HepG2 (cell line): ENCODE measurements around the gene MKNK1. TPM values are rescaled to one million over a fixed set of nuclear protein-coding genes. Genes with fewer than 3 reads are reported as not detected.

ENCODE experiments used
- ATAC-seq: fragments of 200-7000 bp; cut with Tn5 transposase; 3 replicates; pipeline ENCODE4 v1.9.1; 2020; ENCODE audit warnings: mild to moderate bottlenecking, moderate library complexity
- BruUV-seq: library from RNA; stranded (reverse); fragments of 400-500 nt; replicated peaks from 2 replicates; lab custom pipeline; 2021; lab: Mats Ljungman, UMichigan
- CTCF ChIA-PET: fragments of 300-600 bp; formaldehyde crosslinking; extraction: SDS; loops from one replicate; lab custom pipeline; 2021; ENCODE audit warnings: low total read pairs, inconsistent platforms, low intra/inter-chr PET ratio; lab: Yijun Ruan, JAX
- POLR2A ChIA-PET: fragments of 350-600 bp; sonication (Branson Sonifier 250); formaldehyde crosslinking; loops from one replicate; lab custom pipeline; 2020; ENCODE audit warnings: antibody characterized with exemption, inconsistent platforms; lab: Yijun Ruan, JAX
- DNase-seq: peaks from one replicate; pipeline ENCODE4 v3.0.0-alpha.2; 2015; ENCODE audit warnings: low spot score
- FAIRE-seq: peaks from 3 replicates; lab custom pipeline; 2011; peaks lifted over from hg19 to GRCh38; lab: Jason Lieb, UNC
- H2AFZ ChIP-seq: one replicate; pipeline ENCODE4 v1.6.1; 2011; ENCODE audit warnings: low read length, inconsistent platforms
- H3K27ac ChIP-seq: fragments of 300-600 bp; 3 replicates; pipeline ENCODE4 v1.8.0; 2011; ENCODE audit warnings: mixed run types, mild to moderate bottlenecking, mixed read lengths, low read length, inconsistent platforms; ENCODE audit not compliant: insufficient read depth; ENCODE audit errors: extremely low read length
- H3K27me3 ChIP-seq, 2 experiments: fragments of 200-600 bp in 1 of 2; 2 replicates in 1 of 2; 3 replicates in 1 of 2; pipeline versions ENCODE4 v1.6.0 to v1.8.0; 2011; ENCODE audit warnings: low read length in 2 of 2, mild to moderate bottlenecking in 2 of 2, moderate library complexity in 2 of 2, inconsistent platforms in 1 of 2; ENCODE audit not compliant: insufficient read depth in 2 of 2, control insufficient read depth in 1 of 2
- H3K36me3 ChIP-seq, 2 experiments: fragments of 200-600 bp in 1 of 2; replicated peaks in 1 of 2; 2 replicates in 1 of 2; 3 replicates in 1 of 2; pipeline versions ENCODE4 v1.5.1 to v1.8.0; 2011; ENCODE audit warnings: low read length in 2 of 2, inconsistent platforms in 1 of 2; ENCODE audit not compliant: insufficient read depth in 2 of 2, control insufficient read depth in 1 of 2
- H3K4me1 ChIP-seq: 2 replicates; pipeline ENCODE4 v1.5.1; 2012; ENCODE audit warnings: low read length, inconsistent platforms; ENCODE audit not compliant: insufficient read depth
- H3K4me2 ChIP-seq: 2 replicates; pipeline ENCODE4 v1.6.0; 2011; ENCODE audit warnings: low read depth, low read length, inconsistent platforms
- H3K4me3 ChIP-seq, 3 experiments: fragments of 200-600 bp in 1 of 3; sonication (generic), shearing (Covaris generic) in 1 of 3; replicated peaks in 1 of 3; 2 replicates each; pipeline ENCODE4 v1.5.1; 2011 to 2016; ENCODE audit warnings: low read length in 3 of 3, inconsistent platforms in 2 of 3, low read depth in 2 of 3, mild to moderate bottlenecking in 2 of 3, control low read depth in 1 of 3, mixed read lengths in 1 of 3; ENCODE audit not compliant: insufficient read depth in 1 of 3
- H3K79me2 ChIP-seq: one replicate; pipeline ENCODE4 v1.6.1; 2011; ENCODE audit warnings: low read length, inconsistent platforms; ENCODE audit not compliant: insufficient read depth
- H3K9ac ChIP-seq: 2 replicates; pipeline ENCODE4 v1.6.0; 2011; ENCODE audit warnings: mild to moderate bottlenecking, low read depth, low read length, inconsistent platforms; ENCODE audit not compliant: insufficient read depth
- H3K9me3 ChIP-seq: 2 replicates; pipeline ENCODE4 v1.5.1; 2012; ENCODE audit warnings: mild to moderate bottlenecking, low read length
- H4K20me1 ChIP-seq: 2 replicates; pipeline ENCODE4 v1.6.0; 2011; ENCODE audit warnings: inconsistent platforms, mild to moderate bottlenecking, low read length, moderate library complexity; ENCODE audit not compliant: insufficient read depth
- ARHGAP35 ChIP-seq: sonication (generic); formaldehyde crosslinking; IDR thresholded peaks from 2 replicates; pipeline ENCODE4 v1.9.0; 2022; ENCODE audit warnings: mild to moderate bottlenecking, inconsistent platforms, moderate library complexity, missing genetic modification reagents, borderline replicate concordance
- ATF1 ChIP-seq: IDR thresholded peaks from 2 replicates; pipeline ENCODE4 v1.6.1; 2016; ENCODE audit warnings: mild to moderate bottlenecking, control low read depth
- BRD4 ChIP-seq: sonication (generic); formaldehyde crosslinking; IDR thresholded peaks from 2 replicates; pipeline ENCODE4 v1.4.0; 2020; ENCODE audit warnings: missing genetic modification reagents
- HOXA9 ChIP-seq: sonication (generic); formaldehyde crosslinking; IDR thresholded peaks from 2 replicates; pipeline ENCODE4 v1.8.1; 2022; ENCODE audit warnings: missing genetic modification reagents, mild to moderate bottlenecking, moderate library complexity, borderline replicate concordance
- KLF16 ChIP-seq, 2 experiments: sonication (generic) in 1 of 2; formaldehyde crosslinking in 1 of 2; IDR thresholded peaks; 2 replicates each; pipeline versions ENCODE4 v1.6.1 to v1.8.0; 2016 to 2023; ENCODE audit warnings: missing genetic modification reagents in 2 of 2, missing compliant biosample characterization in 1 of 2
- NRL ChIP-seq: sonication (generic); formaldehyde crosslinking; IDR thresholded peaks from 2 replicates; pipeline ENCODE4 v1.5.0; 2020; ENCODE audit warnings: missing genetic modification reagents, mild to moderate bottlenecking, moderate library complexity, borderline replicate concordance
- POLR2AphosphoS2 ChIP-seq: IDR thresholded peaks from 2 replicates; pipeline ENCODE4 v1.6.1; 2011; ENCODE audit warnings: low read depth, low read length, improper control_type of control experiment
- RBM22 ChIP-seq: fragments of 200-400 bp; formaldehyde crosslinking; optimal IDR thresholded peaks from 2 replicates; pipeline ENCODE3; 2017; ENCODE audit warnings: mild to moderate bottlenecking, low read length, moderate library complexity
- SMC3 ChIP-seq: IDR thresholded peaks from 2 replicates; pipeline ENCODE4 v1.6.1; 2011; ENCODE audit warnings: low read length, improper control_type of control experiment
- ZMYM2 ChIP-seq: sonication (generic); formaldehyde crosslinking; IDR thresholded peaks from 2 replicates; pipeline ENCODE4 v1.8.0; 2022; ENCODE audit warnings: mild to moderate bottlenecking, missing genetic modification reagents
- ZNF256 ChIP-seq: sonication (generic); formaldehyde crosslinking; conservative IDR thresholded peaks from 2 replicates; pipeline ENCODE4 v1.4.0; 2020; ENCODE audit warnings: missing genetic modification reagents
- ZNF431 ChIP-seq: sonication (generic); formaldehyde crosslinking; IDR thresholded peaks from 2 replicates; pipeline ENCODE4 v1.9.0; 2022; ENCODE audit warnings: missing genetic modification reagents, low read depth, mild to moderate bottlenecking, borderline replicate concordance
- ZNF564 ChIP-seq: sonication (generic); formaldehyde crosslinking; IDR thresholded peaks from 2 replicates; pipeline ENCODE4 v1.8.1; 2023; ENCODE audit warnings: mild to moderate bottlenecking, missing genetic modification reagents
- WGBS: methylation state at CpG from one replicate; pipeline ENCODE4 v1.1.6; 2017; ENCODE audit warnings: low lambda C conversion rate; 5-methylcytosine and 5-hydroxymethylcytosine counted together
- in situ Hi-C: cut with HindIII; loops from 2 replicates; pipeline ENCODE4 v1.10.0; 2017; ENCODE audit warnings: low pct_unique_long_range_greater_than_20kb; ENCODE audit not compliant: extremely low pct_ligation_motif_present
- intact Hi-C: fragments of 100-400 bp; cut with micrococcal nuclease; formaldehyde crosslinking; loops from one replicate; pipeline ENCODE4 v1.10.0; 2022; ENCODE audit not compliant: unreplicated experiment
- polyA plus RNA-seq, 8 experiments: library from polyadenylated mRNA; depleted of rRNA in 3 of 8; stranded (reverse) in 7 of 8; unstranded in 1 of 8; fragments of >200 nt; fragmentation: Illumina TruSeq in 4 of 8; extraction: Trizol in 4 of 8; gene quantifications; 2 replicates each; pipeline versions ENCODE4 v1.2.1 to v1.2.3, GENCODE V29; 2011 to 2016; ENCODE audit warnings: low read depth in 4 of 8, missing spikeins in 1 of 8, mixed read lengths in 1 of 8; ENCODE audit not compliant: insufficient read depth in 1 of 8
- total RNA-seq, 5 experiments: library from RNA; depleted of rRNA; stranded (reverse); fragments of >200 nt; fragmentation: Illumina TruSeq; extraction: Trizol; gene quantifications; 2 replicates each; pipeline ENCODE4 v1.2.3, GENCODE V29; 2016; ENCODE audit warnings: low read depth in 1 of 5
- TF ChIP-seq, protein P1 (sequence below): IDR thresholded peaks from 2 replicates; pipeline ENCODE4 v1.6.1; 2016; ENCODE audit warnings: low read depth, missing genetic modification reagents, missing compliant biosample characterization

Gene MKNK1
- total and polyA plus RNA-seq, 2 of the 13 experiments (the other 11 are each of a cell fraction or from before 2014, with no cell fraction given): 18.5 to 24.1 TPM

DNA sequence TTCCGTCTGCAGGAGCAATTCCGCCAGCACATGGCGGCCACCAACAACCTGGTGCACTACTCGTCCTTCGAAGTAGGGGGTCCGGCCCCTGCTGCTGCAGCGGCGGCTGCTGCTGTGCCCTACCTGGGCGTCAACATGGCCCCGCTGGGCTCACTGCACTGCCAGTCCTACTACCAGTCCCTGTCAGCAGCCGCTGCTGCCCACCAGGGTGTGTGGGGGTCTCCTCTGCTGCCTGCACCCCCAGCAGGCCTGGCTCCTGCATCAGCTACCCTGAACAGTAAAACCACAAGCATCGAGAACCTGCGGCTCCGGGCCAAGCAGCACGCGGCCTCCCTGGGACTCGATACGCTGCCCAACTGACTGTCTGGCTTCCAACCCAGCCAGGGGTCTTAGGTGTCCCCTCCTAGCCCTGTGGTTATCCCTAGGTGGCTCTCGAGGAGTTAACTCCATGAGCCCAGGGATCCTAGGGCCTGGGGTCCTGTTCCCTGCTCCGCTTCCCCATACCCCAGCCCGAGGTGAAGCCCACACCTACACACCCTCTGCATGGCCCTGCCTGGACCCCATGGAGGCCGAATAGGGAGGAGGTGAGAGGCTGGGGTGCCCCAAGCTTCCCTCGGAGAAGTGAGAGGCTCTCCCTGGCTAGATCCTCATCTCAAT lies 91.8 kb downstream of the MKNK1 start:
- in situ Hi-C loops (no loop called here), intact Hi-C loops (no loop called here)
- no peak for DNase-seq
- ChIA-PET CTCF (no interaction called here), POLR2A (no interaction called here)
- H3K27me3 ChIP-seq: peaks cover 4 to 16% of the 10 kb centered on the region in 2 experiments; a peak in 3 of 5 replicates
- no TSS peak for BruUV-seq
- ATAC-seq: no peak
- no peaks in the 10 kb centered on the region for H3K79me2 ChIP-seq
- TF ChIP-seq, protein P1, sequence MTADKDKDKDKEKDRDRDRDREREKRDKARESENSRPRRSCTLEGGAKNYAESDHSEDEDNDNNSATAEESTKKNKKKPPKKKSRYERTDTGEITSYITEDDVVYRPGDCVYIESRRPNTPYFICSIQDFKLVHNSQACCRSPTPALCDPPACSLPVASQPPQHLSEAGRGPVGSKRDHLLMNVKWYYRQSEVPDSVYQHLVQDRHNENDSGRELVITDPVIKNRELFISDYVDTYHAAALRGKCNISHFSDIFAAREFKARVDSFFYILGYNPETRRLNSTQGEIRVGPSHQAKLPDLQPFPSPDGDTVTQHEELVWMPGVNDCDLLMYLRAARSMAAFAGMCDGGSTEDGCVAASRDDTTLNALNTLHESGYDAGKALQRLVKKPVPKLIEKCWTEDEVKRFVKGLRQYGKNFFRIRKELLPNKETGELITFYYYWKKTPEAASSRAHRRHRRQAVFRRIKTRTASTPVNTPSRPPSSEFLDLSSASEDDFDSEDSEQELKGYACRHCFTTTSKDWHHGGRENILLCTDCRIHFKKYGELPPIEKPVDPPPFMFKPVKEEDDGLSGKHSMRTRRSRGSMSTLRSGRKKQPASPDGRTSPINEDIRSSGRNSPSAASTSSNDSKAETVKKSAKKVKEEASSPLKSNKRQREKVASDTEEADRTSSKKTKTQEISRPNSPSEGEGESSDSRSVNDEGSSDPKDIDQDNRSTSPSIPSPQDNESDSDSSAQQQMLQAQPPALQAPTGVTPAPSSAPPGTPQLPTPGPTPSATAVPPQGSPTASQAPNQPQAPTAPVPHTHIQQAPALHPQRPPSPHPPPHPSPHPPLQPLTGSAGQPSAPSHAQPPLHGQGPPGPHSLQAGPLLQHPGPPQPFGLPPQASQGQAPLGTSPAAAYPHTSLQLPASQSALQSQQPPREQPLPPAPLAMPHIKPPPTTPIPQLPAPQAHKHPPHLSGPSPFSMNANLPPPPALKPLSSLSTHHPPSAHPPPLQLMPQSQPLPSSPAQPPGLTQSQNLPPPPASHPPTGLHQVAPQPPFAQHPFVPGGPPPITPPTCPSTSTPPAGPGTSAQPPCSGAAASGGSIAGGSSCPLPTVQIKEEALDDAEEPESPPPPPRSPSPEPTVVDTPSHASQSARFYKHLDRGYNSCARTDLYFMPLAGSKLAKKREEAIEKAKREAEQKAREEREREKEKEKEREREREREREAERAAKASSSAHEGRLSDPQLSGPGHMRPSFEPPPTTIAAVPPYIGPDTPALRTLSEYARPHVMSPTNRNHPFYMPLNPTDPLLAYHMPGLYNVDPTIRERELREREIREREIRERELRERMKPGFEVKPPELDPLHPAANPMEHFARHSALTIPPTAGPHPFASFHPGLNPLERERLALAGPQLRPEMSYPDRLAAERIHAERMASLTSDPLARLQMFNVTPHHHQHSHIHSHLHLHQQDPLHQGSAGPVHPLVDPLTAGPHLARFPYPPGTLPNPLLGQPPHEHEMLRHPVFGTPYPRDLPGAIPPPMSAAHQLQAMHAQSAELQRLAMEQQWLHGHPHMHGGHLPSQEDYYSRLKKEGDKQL (CRISPR knock-in tag): no peak
- TF ChIP-seq BRD4 (no peak), RBM22 (no peak), HOXA9 (CRISPR knock-in tag) (no peak), SMC3 (no peak), POLR2AphosphoS2 (no peak), ZNF431 (CRISPR knock-in tag) (no peak), KLF16 (CRISPR knock-in tag; IDR thresholded peaks at IDR 0.05) (no peak), NRL (no peak), ARHGAP35 (CRISPR knock-in tag) (no peak), ZNF256 (CRISPR knock-in tag) (no peak), ZNF564 (CRISPR knock-in tag) (no peak), ZMYM2 (no peak), ATF1 (CRISPR knock-in tag) (no peak)
- H3K27ac ChIP-seq: no peak overlapping the region
- no peaks in the 10 kb centered on the region for H3K36me3 ChIP-seq
- no peaks in the 10 kb centered on the region for H3K9me3 ChIP-seq
- H3K4me3 ChIP-seq: no peak overlapping the region
- no peak for FAIRE-seq
- no peak overlapping the region for H3K9ac ChIP-seq
- H2AFZ ChIP-seq: no peak overlapping the region
- H3K4me2 ChIP-seq: no peak overlapping the region
- 29% methylated on average over 6 of the region's 23 CpGs for WGBS
- H4K20me1 ChIP-seq: no peaks in the 10 kb centered on the region
- H3K4me1 ChIP-seq: 0 out of 2 replicates have a peak, but pooled peaks cover 7% of the 10 kb centered on the region
